GM18867 (cell line): ENCODE data around the gene BHMT.

ENCODE experiments used
- ATAC-seq: cut with Tn5 transposase; IDR thresholded peaks from one replicate; pipeline ENCODE4 v1.9.1; 2021; ENCODE audit warnings: mild to moderate bottlenecking, moderate library complexity; ENCODE audit not compliant: unreplicated experiment

BHMT gene

GRCh38 chr5:79111387-79111959 is at the start of gene BHMT:
Gene BHMT, plus strand, starts transcription at chr5:79111809. Its CDS starts 77 bp downstream, at chr5:79111886.
- no peak for ATAC-seq

GRCh38 chr5:79062436-79062835 is 49.2 kb upstream of the BHMT start:
- ATAC-seq: no peak

GRCh38 chr5:79069488-79070349 is 41.9 kb upstream of the BHMT start, which contains the start of the genes BHMT2 and DMGDH:
Gene BHMT2, plus strand, starts transcription at chr5:79069767. Its CDS starts 16 bp downstream, at chr5:79069783.
Gene DMGDH, minus strand, starts transcription at chr5:79069674. Its CDS starts 54 bp downstream, at chr5:79069620.
- no peak for ATAC-seq

- ATAC-seq: no peak
These were observed 41.3 kb upstream of the BHMT start for GRCh38 chr5:79070350-79070667.

- no peak for ATAC-seq
These were observed 37.0 kb upstream of the BHMT start for GRCh38 chr5:79074641-79075040.

GRCh38 chr5:79075646-79076426 is 35.8 kb upstream of the BHMT start:
- ATAC-seq: no peak

- ATAC-seq: no peak
These were observed 34.8 kb upstream of the BHMT start for GRCh38 chr5:79076819-79077218.

GRCh38 chr5:79077680-79078365 is 33.8 kb upstream of the BHMT start:
- no peak for ATAC-seq

- no peak for ATAC-seq
These were observed 30.8 kb upstream of the BHMT start for GRCh38 chr5:79080804-79081203.

- no peak for ATAC-seq
These were observed 29.8 kb upstream of the BHMT start for GRCh38 chr5:79081779-79082178.

GRCh38 chr5:79086116-79086515 is 25.5 kb upstream of the BHMT start:
- no peak for ATAC-seq

GRCh38 chr5:79088507-79088906 is 23.1 kb upstream of the BHMT start:
- ATAC-seq: no peak

GRCh38 chr5:79091064-79091463 is 20.5 kb upstream of the BHMT start:
- no peak for ATAC-seq

GRCh38 chr5:79093762-79094161 is 17.8 kb upstream of the BHMT start:
- ATAC-seq: no peak

- no peak for ATAC-seq
These were observed 5.7 kb upstream of the BHMT start for GRCh38 chr5:79105868-79106267.

GRCh38 chr5:79107020-79107796 is 4.4 kb upstream of the BHMT start:
- ATAC-seq: no peak

- no peak for ATAC-seq
These were observed 3.5 kb upstream of the BHMT start for GRCh38 chr5:79108086-79108485.

- no peak for ATAC-seq
These were observed 2.8 kb upstream of the BHMT start for GRCh38 chr5:79108792-79109191.

- ATAC-seq: no peak
These were observed 1.8 kb upstream of the BHMT start for GRCh38 chr5:79109527-79110492.
